ENCODE measurements around the gene SLC25A18.
A peak's percentile ranks its signal among the peaks of the same experiment; 100 is the strongest.

SLC25A18 gene

GRCh38 chr22:17570851-17571631 is 7.7 kb downstream of the SLC25A18 start:
- peak; percentile 78 to 90 for DNase-seq
- Histone ChIP-seq H3K4me3 (peak overlapping the region; percentile 38 to 53), H3K27ac (peak overlapping the region; percentile 75 to 79)

GRCh38 chr22:17575151-17575550 is 11.9 kb downstream of the SLC25A18 start:
- intact Hi-C loops (cut with DNase I; ENCODE audit: low total_unique reads) = no loop called here
- no peak overlapping the region for H3K4me3 ChIP-seq
- no peak for DNase-seq
- H3K27ac ChIP-seq = no peak overlapping the region
- no peaks in the 10 kb centered on the region for H3K36me3 ChIP-seq
- TF ChIP-seq, protein P1, sequence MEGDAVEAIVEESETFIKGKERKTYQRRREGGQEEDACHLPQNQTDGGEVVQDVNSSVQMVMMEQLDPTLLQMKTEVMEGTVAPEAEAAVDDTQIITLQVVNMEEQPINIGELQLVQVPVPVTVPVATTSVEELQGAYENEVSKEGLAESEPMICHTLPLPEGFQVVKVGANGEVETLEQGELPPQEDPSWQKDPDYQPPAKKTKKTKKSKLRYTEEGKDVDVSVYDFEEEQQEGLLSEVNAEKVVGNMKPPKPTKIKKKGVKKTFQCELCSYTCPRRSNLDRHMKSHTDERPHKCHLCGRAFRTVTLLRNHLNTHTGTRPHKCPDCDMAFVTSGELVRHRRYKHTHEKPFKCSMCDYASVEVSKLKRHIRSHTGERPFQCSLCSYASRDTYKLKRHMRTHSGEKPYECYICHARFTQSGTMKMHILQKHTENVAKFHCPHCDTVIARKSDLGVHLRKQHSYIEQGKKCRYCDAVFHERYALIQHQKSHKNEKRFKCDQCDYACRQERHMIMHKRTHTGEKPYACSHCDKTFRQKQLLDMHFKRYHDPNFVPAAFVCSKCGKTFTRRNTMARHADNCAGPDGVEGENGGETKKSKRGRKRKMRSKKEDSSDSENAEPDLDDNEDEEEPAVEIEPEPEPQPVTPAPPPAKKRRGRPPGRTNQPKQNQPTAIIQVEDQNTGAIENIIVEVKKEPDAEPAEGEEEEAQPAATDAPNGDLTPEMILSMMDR (IDR thresholded peaks at IDR 0.05) = no peak
- H3K9me3 ChIP-seq = no peaks in the 10 kb centered on the region
- H3K4me1 ChIP-seq = peaks cover 2 to 20% (median 15%) of the 10 kb centered on the region in 4 donors
- no peaks in the 10 kb centered on the region for H3K27me3 ChIP-seq

More at GRCh38 chr22:17570851-17571631, 7.7 kb downstream of the SLC25A18 start:
- Histone ChIP-seq H3K36me3 (no peaks in the 10 kb centered on the region), H3K9me3 (no peaks in the 10 kb centered on the region), H3K4me1 (peaks cover 4 to 28% (median 22%) of the 10 kb centered on the region in 4 donors), H3K27me3 (no peaks in the 10 kb centered on the region)
- intact Hi-C loops (cut with DNase I; ENCODE audit: low total_unique reads) = no loop called here
- TF ChIP-seq, protein P1 (IDR thresholded peaks at IDR 0.05) = no peak

DNA sequence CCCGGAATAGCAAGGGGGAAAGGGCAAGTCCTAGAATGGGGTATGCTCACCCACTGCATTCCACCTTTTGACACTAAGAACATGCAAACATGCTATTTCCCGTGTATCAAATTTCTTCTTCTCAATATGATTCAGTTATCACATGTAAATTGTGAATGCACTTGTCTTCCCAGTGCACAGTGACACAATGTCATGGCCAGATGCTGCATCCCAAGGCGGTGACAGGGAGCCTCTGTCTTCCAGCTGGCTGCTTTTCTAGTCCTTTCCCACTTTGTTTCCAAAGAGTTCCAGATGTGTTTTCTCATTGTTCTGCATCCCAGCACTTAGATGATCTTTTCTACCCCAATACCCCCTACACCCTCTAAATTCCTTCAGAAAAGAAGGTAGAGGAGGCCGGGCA is 12.4 kb downstream of the SLC25A18 start:
- intact Hi-C loops (cut with DNase I; ENCODE audit: low total_unique reads) = no loop called here

DNA sequence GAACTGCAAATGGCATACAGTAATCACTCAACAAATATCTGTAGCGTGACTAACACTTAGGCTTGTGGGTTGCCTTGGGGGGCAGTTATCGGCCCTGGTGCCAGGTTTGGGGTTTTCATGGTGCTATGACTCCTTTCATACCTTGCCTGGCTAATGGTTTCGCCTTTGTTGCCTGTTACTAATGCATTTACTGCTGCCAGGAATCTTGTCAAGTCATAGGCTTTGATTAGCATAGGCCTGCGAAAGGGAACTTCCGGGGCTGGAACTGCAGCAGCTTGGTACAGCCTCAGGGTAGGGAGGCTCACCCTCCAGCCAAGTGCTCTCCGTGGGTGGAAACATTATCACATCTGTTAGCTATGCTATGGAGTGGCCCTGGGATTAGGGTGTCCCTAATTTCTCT is 13.2 kb downstream of the SLC25A18 start:
- TF ChIP-seq, protein P1 (IDR thresholded peaks at IDR 0.05) = no peak
- Histone ChIP-seq H3K4me1 (peaks cover 0 to 7% (median 4%) of the 10 kb centered on the region in 4 donors), H3K27me3 (peaks cover 0 to 2% of the 10 kb centered on the region in 2 donors), H3K36me3 (no peaks in the 10 kb centered on the region), H3K9me3 (no peaks in the 10 kb centered on the region), H3K4me3 (no peak overlapping the region), H3K27ac (no peak overlapping the region)
- intact Hi-C loops (cut with DNase I; ENCODE audit: low total_unique reads) = no loop called here
- no peak for DNase-seq

More for the DNA sequence above, 12.4 kb downstream of the SLC25A18 start:
- no peak for DNase-seq
- Histone ChIP-seq H3K9me3 (no peaks in the 10 kb centered on the region), H3K4me3 (no peak overlapping the region), H3K4me1 (peaks cover 0 to 15% (median 10%) of the 10 kb centered on the region in 4 donors), H3K36me3 (no peaks in the 10 kb centered on the region), H3K27me3 (no peaks in the 10 kb centered on the region), H3K27ac (no peak overlapping the region)
- TF ChIP-seq, protein P1 (IDR thresholded peaks at IDR 0.05) = no peak

DNA sequence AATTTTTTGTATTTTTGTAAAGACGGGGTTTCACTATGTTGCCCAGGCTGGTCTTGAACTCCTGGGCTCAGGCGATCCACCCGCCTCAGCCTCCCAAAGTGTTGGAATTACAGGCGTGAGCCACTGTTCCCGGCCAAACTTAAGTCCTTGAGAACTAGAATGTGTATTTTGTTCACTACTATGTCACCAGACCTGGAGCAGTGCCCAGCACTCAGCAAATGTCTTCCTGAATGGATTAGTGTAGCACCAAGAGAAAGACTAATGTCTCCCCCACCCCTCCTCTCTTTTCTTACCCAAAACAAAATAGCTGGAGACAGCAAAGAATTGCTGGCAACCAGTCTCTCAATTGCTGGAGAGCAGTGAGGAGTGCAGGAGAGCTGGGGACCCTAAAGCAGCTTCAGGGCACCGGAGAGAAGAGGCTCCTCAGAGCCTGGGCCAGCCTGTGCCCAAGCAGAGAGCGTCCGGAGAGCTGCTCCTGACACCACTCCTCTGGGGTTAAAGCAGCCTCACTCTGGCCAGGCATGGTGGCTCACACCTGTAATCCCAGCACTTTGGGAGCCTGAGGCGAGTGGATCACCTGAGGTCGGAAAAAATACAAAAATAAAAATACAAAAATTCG is 14.9 kb downstream of the SLC25A18 start:
- DNase-seq = peak; percentile 48 to 75
- peaks cover 0 to 5% of the 10 kb centered on the region in 2 donors for H3K27me3 ChIP-seq

More for the DNA sequence above, 14.9 kb downstream of the SLC25A18 start:
- TF ChIP-seq, protein P1 (IDR thresholded peaks at IDR 0.05) = no peak
- Histone ChIP-seq H3K36me3 (no peaks in the 10 kb centered on the region), H3K27ac (no peak overlapping the region), H3K4me3 (no peak overlapping the region), H3K4me1 (no peaks in the 10 kb centered on the region), H3K9me3 (no peaks in the 10 kb centered on the region)
- intact Hi-C loops (cut with DNase I; ENCODE audit: low total_unique reads) = no loop called here
